Endothelial cell of umbilical vein (primary cell): ENCODE measurements around the gene UFD1. TPM values are rescaled to one million over a fixed set of nuclear protein-coding genes. Genes with fewer than 3 reads are reported as not detected.

ENCODE experiments used
- BruUV-seq: library from RNA; stranded (reverse); fragments of 400-500 nt; replicated peaks from 2 replicates; lab custom pipeline; 2021; lab: Mats Ljungman, UMichigan
- CTCF ChIA-PET: fragments of 300-600, 350-600 bp; sonication (Branson Sonifier 250); formaldehyde crosslinking; loops from one replicate; lab custom pipeline; 2021; ENCODE audit warnings: antibody characterized with exemption, inconsistent platforms; lab: Charles Lee
- POLR2A ChIA-PET: fragments of 300-600, 350-600 bp; sonication (Branson Sonifier 250); formaldehyde crosslinking; loops from one replicate; lab custom pipeline; 2021; ENCODE audit warnings: antibody characterized with exemption, inconsistent platforms; lab: Charles Lee
- DNase-seq: peaks from one replicate; pipeline ENCODE4 v3.0.0-alpha.2; 2011; ENCODE audit warnings: low read depth, low spot score
- FAIRE-seq: peaks from 2 replicates; lab custom pipeline; 2011; peaks lifted over from hg19 to GRCh38; lab: Jason Lieb, UNC
- H2AFZ ChIP-seq: 2 replicates; pipeline ENCODE4 v1.6.0; 2012; ENCODE audit warnings: low read depth, low read length, control low read depth, inconsistent platforms
- H3K27ac ChIP-seq: 2 replicates; pipeline ENCODE4 v1.5.1; 2011; ENCODE audit warnings: low read depth, mild to moderate bottlenecking, control low read depth, low read length, moderate library complexity; ENCODE audit not compliant: insufficient read depth
- H3K27me3 ChIP-seq, 2 experiments: 2 replicates each; pipeline versions ENCODE4 v1.6.0 to v1.6.1; 2011; ENCODE audit warnings: low read length in 2 of 2, mixed read lengths in 1 of 2; ENCODE audit not compliant: control insufficient read depth in 2 of 2, insufficient read depth in 2 of 2
- H3K36me3 ChIP-seq, 2 experiments: 2 replicates in 1 of 2; 3 replicates in 1 of 2; pipeline ENCODE4 v1.5.1; 2011; ENCODE audit warnings: low read length in 2 of 2, mild to moderate bottlenecking in 1 of 2, moderate library complexity in 1 of 2; ENCODE audit not compliant: control insufficient read depth in 2 of 2, insufficient read depth in 2 of 2; ENCODE audit errors: extremely low read depth in 1 of 2
- H3K4me1 ChIP-seq: 3 replicates; pipeline ENCODE4 v1.5.1; 2011; ENCODE audit warnings: mild to moderate bottlenecking, low read length; ENCODE audit not compliant: control insufficient read depth, insufficient read depth; ENCODE audit errors: extremely low read depth
- H3K4me2 ChIP-seq: 2 replicates; pipeline ENCODE4 v1.6.1; 2011; ENCODE audit warnings: low read length, control low read depth, mixed read lengths; ENCODE audit not compliant: insufficient read depth
- H3K4me3 ChIP-seq, 3 experiments: fragments of 200-600 bp in 1 of 3; sonication (generic), shearing (Covaris generic) in 1 of 3; replicated peaks in 1 of 3; 2 replicates each; pipeline ENCODE4 v1.5.1; 2011 to 2016; ENCODE audit warnings: control low read depth in 3 of 3, low read length in 3 of 3, mild to moderate bottlenecking in 2 of 3, inconsistent platforms in 1 of 3, low read depth in 1 of 3, moderate library complexity in 1 of 3; ENCODE audit not compliant: insufficient read depth in 1 of 3
- H3K79me2 ChIP-seq: 2 replicates; pipeline ENCODE4 v1.6.0; 2012; ENCODE audit warnings: low read length, inconsistent platforms; ENCODE audit not compliant: control insufficient read depth, insufficient read depth
- H3K9ac ChIP-seq: replicated peaks from 2 replicates; pipeline ENCODE3; 2011; ENCODE audit warnings: low read length, control low read depth; ENCODE audit not compliant: insufficient read depth; ENCODE audit errors: extremely low read depth
- H3K9me1 ChIP-seq: replicated peaks from 3 replicates; pipeline ENCODE4 v1.6.0; 2011; ENCODE audit warnings: mild to moderate bottlenecking, low read length; ENCODE audit not compliant: control insufficient read depth, insufficient read depth; ENCODE audit errors: extremely low read depth
- H3K9me3 ChIP-seq: replicated peaks from 2 replicates; pipeline ENCODE4 v1.5.1; 2012; ENCODE audit warnings: low read length, inconsistent platforms; ENCODE audit not compliant: control insufficient read depth, insufficient read depth
- H4K20me1 ChIP-seq: replicated peaks from 2 replicates; pipeline ENCODE3; 2011; ENCODE audit warnings: mild to moderate bottlenecking, low read length; ENCODE audit not compliant: control insufficient read depth, insufficient read depth; ENCODE audit errors: extremely low read depth
- EZH2 ChIP-seq: IDR thresholded peaks from 2 replicates; pipeline ENCODE4 v1.6.1; 2012; ENCODE audit warnings: borderline replicate concordance, low read depth, mild to moderate bottlenecking, moderate library complexity, low read length, inconsistent platforms; ENCODE audit not compliant: severe bottlenecking
- FOS ChIP-seq: IDR thresholded peaks from 2 replicates; pipeline ENCODE4 v1.6.1; 2011; ENCODE audit warnings: mild to moderate bottlenecking, low read length, moderate library complexity, borderline replicate concordance; ENCODE audit not compliant: insufficient read depth
- GATA2 ChIP-seq: IDR thresholded peaks from 2 replicates; pipeline ENCODE4 v1.7.0; 2011; ENCODE audit warnings: low read depth, mild to moderate bottlenecking, moderate library complexity, mixed read lengths, low read length; ENCODE audit not compliant: insufficient read length, insufficient read depth
- JUN ChIP-seq: IDR thresholded peaks from 2 replicates; pipeline ENCODE4 v1.6.1; 2011; ENCODE audit warnings: borderline replicate concordance, low read depth; ENCODE audit not compliant: insufficient read length, insufficient read depth
- MYC ChIP-seq: IDR thresholded peaks from one replicate; pipeline ENCODE4 v1.6.1; 2011; ENCODE audit warnings: mild to moderate bottlenecking, low read depth, low read length
- POLR2A ChIP-seq: IDR thresholded peaks from 2 replicates; pipeline ENCODE4 v1.6.1; 2012; ENCODE audit warnings: low read depth, mild to moderate bottlenecking, control low read depth, low read length
- POLR2AphosphoS5 ChIP-seq: IDR thresholded peaks from 2 replicates; pipeline ENCODE4 v1.6.1; 2012; ENCODE audit warnings: low read depth, mild to moderate bottlenecking, control low read depth, low read length, moderate library complexity; ENCODE audit not compliant: insufficient read depth
- dilution Hi-C: fragments of 300-500 bp; cut with MboI; formaldehyde crosslinking; loops from one replicate; pipeline ENCODE4 v1.15.0; 2019; ENCODE audit warnings: low sequenced_read_pairs; ENCODE audit not compliant: extremely low pct_ligation_motif_present
- intact Hi-C: fragments of 100-400 bp; cut with micrococcal nuclease; formaldehyde crosslinking; loops from one replicate; pipeline ENCODE4 v1.10.0; 2022
- polyA plus RNA-seq, 4 experiments: library from polyadenylated mRNA; depleted of rRNA in 3 of 4; stranded (reverse) in 3 of 4; unstranded in 1 of 4; fragments of >200 nt; gene quantifications; 2 replicates each; pipeline versions ENCODE4 v1.2.1 to v1.2.3, GENCODE V29; 2011 to 2012; ENCODE audit warnings: missing spikeins in 1 of 4
- total RNA-seq: library from RNA; stranded (reverse); gene quantifications from 2 replicates; pipeline ENCODE4 v1.2.3, GENCODE V29; 2021
- TF ChIP-seq, protein P1 (sequence below): IDR thresholded peaks from 2 replicates; pipeline ENCODE4 v1.6.1; 2011; ENCODE audit not compliant: insufficient read depth, insufficient read length
- TF ChIP-seq, protein P2 (sequence below), 2 donors: IDR thresholded peaks; 1 replicate in 1 of 2; 2 replicates in 1 of 2; pipeline ENCODE4 v1.5.1; 2011; ENCODE audit warnings: low read length in 2 of 2, mild to moderate bottlenecking in 2 of 2, moderate library complexity in 2 of 2, control low read depth in 1 of 2, inconsistent platforms in 1 of 2, low read depth in 1 of 2; ENCODE audit not compliant: insufficient read depth in 1 of 2; ENCODE audit errors: extremely low read depth in 1 of 2

The UFD1 gene
- total and polyA plus RNA-seq, 2 donors (not counting 3 experiments of a cell fraction or from before 2014, with no cell fraction given), result 127 to 228 TPM

DNA sequence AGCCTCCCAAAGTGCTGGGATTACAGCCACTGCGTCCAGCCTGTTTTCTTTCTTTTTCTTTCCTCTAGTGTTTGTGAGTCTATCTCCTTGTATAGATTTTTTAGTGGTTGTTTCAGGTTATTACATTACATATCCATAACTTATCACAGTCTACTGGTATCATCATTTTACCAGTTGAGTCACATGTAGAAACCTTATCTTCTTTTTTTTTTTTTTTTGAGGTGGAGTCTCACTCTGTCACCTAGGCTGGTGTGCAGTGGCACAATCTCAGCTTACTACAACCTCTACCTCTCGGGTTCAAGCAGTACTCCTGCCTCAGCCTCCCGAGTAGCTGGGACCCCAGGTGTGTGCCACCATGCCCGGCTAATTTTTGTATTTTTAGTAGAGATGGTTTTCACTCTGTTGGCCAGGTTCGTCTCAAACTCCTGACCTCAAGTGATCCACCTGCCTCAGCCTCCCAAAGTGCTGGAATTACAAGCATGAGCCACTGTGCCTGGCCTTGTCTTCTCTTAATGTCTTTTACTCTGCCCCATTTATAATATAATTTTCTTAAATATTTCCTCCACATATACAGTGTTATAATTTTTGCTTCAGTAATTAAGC, 11.7 kb upstream of the UFD1 start:
- Histone ChIP-seq H3K79me2 (peaks cover 2% of the 10 kb centered on the region), H3K4me3 (no peak overlapping the region), H3K4me1 (no peaks in the 10 kb centered on the region), H2AFZ (no peak overlapping the region), H4K20me1 (no peaks in the 10 kb centered on the region), H3K36me3 (peaks cover 0 to 9% of the 10 kb centered on the region in 2 experiments), H3K9me3 (no peaks in the 10 kb centered on the region), H3K9ac (no peak overlapping the region), H3K27ac (no peak overlapping the region), H3K9me1 (no peaks in the 10 kb centered on the region), H3K4me2 (no peak overlapping the region), H3K27me3 (no peaks in the 10 kb centered on the region)
- FAIRE-seq, result no peak
- no peak for DNase-seq
- no TSS peak for BruUV-seq
- intact Hi-C loops, result no loop called here
- dilution Hi-C loops, result no loop called here
- POLR2A ChIA-PET, result no interaction called here
- CTCF ChIA-PET, result interaction anchor here (0.6 to 3.2 kb wide), 6 partner anchors 11 to 543 kb away, joined by 3 to 35 read pairs (median 4); partner anchors contain the start of gene CDC45
- TF ChIP-seq MYC (no peak), GATA2 (no peak), POLR2A (no peak), JUN (no peak), POLR2AphosphoS5 (no peak), FOS (no peak), EZH2 (no peak)
- TF ChIP-seq, protein P1, sequence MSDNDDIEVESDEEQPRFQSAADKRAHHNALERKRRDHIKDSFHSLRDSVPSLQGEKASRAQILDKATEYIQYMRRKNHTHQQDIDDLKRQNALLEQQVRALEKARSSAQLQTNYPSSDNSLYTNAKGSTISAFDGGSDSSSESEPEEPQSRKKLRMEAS, result no peak
- TF ChIP-seq, protein P2, sequence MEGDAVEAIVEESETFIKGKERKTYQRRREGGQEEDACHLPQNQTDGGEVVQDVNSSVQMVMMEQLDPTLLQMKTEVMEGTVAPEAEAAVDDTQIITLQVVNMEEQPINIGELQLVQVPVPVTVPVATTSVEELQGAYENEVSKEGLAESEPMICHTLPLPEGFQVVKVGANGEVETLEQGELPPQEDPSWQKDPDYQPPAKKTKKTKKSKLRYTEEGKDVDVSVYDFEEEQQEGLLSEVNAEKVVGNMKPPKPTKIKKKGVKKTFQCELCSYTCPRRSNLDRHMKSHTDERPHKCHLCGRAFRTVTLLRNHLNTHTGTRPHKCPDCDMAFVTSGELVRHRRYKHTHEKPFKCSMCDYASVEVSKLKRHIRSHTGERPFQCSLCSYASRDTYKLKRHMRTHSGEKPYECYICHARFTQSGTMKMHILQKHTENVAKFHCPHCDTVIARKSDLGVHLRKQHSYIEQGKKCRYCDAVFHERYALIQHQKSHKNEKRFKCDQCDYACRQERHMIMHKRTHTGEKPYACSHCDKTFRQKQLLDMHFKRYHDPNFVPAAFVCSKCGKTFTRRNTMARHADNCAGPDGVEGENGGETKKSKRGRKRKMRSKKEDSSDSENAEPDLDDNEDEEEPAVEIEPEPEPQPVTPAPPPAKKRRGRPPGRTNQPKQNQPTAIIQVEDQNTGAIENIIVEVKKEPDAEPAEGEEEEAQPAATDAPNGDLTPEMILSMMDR (IDR thresholded peaks at IDR 0.05; ENCODE audit: extremely low read depth in 1 of 2, insufficient read depth in 1 of 2, low read depth in 1 of 2, low read length in 2 of 2), result no peak
